H1 (cell line): ENCODE data around the gene HOXD12. TPM values are rescaled to one million over a fixed set of nuclear protein-coding genes. Genes with fewer than 3 reads are reported as not detected.

Experiments
- CHD7 ChIP-seq: fragments of 300-600 bp; sonication (generic); IDR thresholded peaks from 2 replicates; pipeline ENCODE4 v1.7.1; 2012; ENCODE audit warnings: low read length, moderate library complexity, mild to moderate bottlenecking, inconsistent platforms; ENCODE audit not compliant: insufficient replicate concordance
- RNF2 ChIP-seq: fragments of 200-900, 300-1000 bp; sonication (generic); IDR thresholded peaks from 2 replicates; pipeline ENCODE4 v1.7.1; 2016; ENCODE audit warnings: borderline replicate concordance, low read depth, mild to moderate bottlenecking, antibody characterized with exemption, low read length; ENCODE audit not compliant: poor library complexity, severe bottlenecking; ENCODE audit errors: missing control alignments
- polyA plus RNA-seq, 7 experiments: library from polyadenylated mRNA; depleted of rRNA in 3 of 7; stranded (reverse) in 5 of 7; unstranded in 2 of 7; fragments of >200 nt in 5 of 7; fragments of 200-250 nt in 2 of 7; gene quantifications; 1 replicate in 5 of 7; 2 replicates in 1 of 7; 4 replicates in 1 of 7; pipeline versions ENCODE4 v1.2.1 to v1.2.3, GENCODE V29; 2011 to 2013; ENCODE audit warnings: missing spikeins in 2 of 7, mixed read lengths in 2 of 7
- total RNA-seq: library from RNA; stranded (reverse); fragmentation: NEBNext Ultra II Directional; extraction: Animal tissue kit (Norgen Biotek cat#: 25700); gene quantifications from 2 replicates; pipeline ENCODE4 v1.2.1, GENCODE V29; 2021

HOXD12 gene
- total and polyA plus RNA-seq, 2 of the 8 experiments (the other 6 are each of a cell fraction or from before 2014, with no cell fraction given): not detected

- TF ChIP-seq CHD7 (no peak), RNF2 (peak; percentile 79)
Observed at GRCh38 chr2:176096243-176096985, 3.2 kb upstream of the HOXD12 start (continued).
